HG03469 (cell line): ENCODE results near the gene LRRC8B.
A peak's percentile ranks its signal among the peaks of the same experiment; 100 is the strongest.

ENCODE experiments used
- ATAC-seq: cut with Tn5 transposase; IDR thresholded peaks from one replicate; pipeline ENCODE4 v1.9.1; 2021; ENCODE audit warnings: mild to moderate bottlenecking, moderate library complexity, moderate number of reproducible peaks; ENCODE audit not compliant: unreplicated experiment

The LRRC8B gene

DNA sequence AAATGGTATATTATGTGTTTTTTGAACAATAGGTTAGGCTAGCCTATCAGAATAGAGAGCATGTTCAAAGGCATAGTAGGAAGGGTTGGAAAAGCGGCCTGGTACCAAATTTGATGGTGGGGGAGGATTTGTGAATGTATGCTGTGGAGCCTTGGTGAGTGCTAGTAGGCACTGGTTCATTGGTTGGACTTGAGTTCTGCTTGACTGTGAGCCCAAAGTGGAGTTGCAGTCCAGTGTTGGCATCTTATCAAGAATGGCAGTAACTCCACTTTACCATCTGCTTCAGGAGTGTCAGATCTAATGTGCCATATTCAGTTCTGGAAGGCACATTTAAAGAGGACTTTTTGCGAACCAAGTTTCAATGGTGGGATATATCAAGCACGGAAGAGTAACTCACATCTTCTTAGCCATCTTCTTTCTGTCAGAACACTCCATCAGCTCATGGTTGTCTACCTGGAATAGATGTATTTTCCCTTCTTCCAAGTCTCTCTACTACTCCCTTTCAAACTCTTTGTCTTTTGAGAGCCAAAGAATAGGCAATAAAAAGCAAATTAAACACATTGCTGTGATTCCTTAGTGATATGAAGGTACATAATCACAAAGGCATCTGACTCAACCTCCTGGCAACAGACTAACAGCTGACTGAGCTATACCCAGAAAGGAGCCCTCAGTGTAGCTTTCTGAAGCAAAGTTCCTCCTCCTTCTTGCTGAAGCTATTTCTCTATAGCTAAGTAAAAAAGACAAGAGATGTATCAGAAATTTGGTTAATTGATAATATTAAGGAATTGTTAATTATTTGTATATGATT, 21.7 kb downstream of the LRRC8B start:
- no peak for ATAC-seq

DNA sequence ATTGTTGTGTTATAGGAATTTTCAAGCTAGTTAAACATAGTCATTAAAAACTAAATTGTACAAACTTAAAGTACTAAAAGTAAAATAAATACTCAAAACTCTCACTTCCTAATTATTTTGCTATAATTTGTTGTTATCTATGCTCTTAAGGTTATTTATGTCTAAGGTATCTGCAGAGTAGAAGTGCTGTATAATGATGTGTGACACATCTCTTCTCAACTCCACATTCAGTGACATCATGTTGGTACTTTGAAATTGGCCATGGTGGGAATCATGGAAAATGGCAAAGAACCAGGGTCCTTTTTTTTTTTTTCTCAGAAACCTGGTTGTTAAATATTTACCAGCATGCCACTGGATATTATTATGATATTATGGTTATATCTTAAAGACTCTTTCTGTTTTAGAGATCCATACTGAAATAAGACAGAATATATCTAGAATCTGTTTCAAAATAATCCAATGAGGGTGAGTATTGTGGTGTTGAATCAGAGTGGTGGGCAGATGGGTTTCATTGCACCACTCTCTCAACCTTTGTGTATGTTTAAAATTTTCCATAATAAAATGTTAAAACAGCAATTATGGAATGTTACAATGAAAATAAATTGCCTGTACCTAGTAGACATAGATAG, 22.4 kb downstream of the LRRC8B start:
- no peak for ATAC-seq

DNA sequence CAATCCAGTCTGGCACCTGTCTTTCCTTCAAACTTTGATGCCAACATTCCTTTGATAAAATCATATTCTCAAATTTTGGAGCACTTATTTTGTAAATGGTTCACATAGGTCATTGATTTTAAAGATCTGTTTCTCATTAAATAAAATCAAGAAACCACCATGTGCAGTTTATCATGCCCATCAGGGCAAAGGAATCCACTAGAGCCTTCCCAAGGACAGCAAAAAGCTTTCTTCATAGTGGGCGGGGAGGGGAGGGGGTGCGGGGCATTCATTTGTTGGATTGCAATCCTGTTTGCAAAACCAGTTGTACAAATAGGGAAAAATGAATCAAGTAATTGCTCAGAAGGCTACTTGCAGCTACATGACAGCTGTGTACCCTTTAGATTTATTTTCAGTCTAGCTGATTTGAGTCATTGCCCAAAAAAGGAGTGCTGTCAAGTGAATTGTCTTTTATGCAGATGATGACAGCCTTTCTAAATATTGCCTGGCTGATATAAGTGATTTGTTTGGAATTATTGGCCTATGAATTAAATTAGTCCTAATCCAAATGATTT, 23.0 kb downstream of the LRRC8B start:
- ATAC-seq: no peak

DNA sequence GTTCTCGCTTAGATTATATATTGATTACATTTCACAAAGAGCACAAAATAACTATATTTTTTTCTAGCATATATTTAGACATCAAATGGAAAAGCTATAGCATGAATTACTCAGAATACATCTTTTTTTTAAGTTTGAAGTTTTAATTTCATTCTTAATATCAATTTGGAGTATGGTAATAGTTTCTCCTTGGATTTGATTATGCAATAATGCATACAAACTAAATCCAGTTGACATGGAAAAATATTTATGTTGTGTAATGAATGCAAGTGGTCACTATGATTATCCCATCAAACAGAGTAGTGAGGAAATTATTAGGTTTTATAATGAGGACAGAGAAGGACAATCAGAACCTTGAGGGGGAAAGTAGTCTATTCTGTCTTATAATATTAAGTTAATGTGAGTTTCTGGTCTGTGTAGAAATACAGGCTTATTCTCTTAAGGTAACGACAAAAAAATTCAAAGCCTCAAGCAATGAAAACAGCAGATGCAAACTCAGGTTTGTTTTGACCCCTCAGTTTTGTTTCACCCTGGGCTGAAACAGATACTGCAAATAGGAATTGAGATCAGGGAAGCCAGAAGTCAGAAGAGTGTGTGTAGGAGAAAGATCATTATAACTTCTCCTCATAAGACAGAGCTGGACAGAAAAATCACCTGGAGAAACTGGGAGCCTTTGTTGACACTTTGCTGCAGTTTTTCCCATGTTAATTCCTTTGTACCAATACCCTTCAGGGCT, 23.7 kb downstream of the LRRC8B start:
- no peak for ATAC-seq

DNA sequence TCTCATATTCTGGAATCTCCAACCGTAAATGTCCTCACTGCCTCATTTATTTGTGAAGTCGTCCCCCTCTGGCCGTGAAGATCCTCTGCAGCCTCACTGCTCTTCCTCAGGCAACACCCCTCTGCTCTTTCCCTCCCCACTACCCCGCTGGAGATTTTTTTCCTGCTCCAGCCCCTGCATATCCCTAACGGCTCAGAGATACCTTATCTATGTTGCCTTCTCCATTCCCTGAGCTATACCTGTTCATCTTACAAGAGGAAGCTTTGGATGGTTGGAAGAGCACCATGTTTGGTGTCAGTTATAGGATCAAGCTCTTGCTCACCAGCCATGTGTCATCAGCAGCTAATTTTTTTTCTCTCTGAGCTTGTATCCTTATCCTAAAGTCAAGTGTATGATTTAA, 26.4 kb downstream of the LRRC8B start:
- ATAC-seq: no peak

DNA sequence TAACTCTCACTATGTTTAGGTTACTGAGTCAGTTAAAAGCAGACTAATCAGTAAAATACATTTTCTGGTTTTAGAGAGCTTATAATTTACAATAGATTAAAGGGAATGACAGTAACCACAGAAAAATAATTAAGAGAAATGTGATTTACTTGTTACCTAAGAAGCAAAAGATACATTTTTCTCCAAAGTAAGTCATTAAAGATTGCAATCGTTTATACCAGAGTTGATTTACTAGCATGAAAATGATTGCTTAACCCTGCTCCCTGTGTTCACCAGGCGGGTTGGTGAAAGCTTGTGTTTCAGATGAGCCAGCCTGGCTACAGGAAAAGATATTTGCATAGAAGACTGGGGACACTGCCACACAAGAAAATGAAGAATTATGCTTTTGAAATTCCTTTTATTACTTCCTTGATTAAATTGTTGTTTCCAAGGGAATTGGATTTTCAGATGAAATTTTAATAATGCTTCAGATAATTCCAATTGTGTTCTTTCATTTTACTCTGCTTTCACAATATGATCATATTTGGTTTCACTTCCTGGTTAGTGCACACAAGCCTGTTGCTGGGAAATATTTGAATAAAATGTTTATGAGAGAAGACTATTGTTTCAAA, 27.9 kb downstream of the LRRC8B start:
- ATAC-seq: peak; percentile 86

DNA sequence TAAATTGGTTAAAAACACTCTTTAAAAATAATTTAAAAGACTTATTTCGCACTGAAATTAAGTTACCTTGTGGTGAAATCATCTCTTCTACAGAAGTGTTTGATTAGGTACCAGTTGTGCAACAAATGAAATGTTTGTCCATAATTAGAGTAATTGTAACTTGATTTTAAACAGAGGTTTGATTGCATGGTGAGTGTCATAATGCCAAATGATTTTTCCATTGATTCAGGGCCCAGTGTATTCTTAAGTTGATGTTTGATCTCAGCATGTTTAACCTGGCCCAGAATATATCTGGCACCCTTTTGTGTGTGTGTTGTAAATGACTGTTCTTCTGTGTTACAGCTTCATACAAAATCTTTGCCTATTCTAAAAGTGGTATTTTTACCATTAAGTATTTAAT, 28.5 kb downstream of the LRRC8B start:
- ATAC-seq: no peak

DNA sequence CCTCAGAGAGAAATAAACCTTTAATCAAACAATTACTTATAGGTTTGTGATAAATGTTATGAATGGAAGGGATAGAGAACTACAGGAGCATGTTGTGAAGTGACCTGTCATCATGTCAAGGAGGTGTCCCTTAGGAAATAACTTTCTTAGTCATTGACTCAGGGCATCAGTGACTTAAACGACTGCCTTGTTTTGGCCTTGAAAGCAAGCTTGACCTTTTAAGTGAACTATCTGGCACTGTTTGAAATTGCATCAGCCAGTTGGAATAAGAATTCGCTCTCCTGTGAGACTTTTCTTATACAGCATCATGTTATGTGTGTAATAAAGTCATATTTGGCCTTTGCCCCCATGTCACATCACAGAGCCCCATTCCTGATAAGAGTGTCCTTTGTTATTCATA, 30.9 kb downstream of the LRRC8B start:
- no peak for ATAC-seq

DNA sequence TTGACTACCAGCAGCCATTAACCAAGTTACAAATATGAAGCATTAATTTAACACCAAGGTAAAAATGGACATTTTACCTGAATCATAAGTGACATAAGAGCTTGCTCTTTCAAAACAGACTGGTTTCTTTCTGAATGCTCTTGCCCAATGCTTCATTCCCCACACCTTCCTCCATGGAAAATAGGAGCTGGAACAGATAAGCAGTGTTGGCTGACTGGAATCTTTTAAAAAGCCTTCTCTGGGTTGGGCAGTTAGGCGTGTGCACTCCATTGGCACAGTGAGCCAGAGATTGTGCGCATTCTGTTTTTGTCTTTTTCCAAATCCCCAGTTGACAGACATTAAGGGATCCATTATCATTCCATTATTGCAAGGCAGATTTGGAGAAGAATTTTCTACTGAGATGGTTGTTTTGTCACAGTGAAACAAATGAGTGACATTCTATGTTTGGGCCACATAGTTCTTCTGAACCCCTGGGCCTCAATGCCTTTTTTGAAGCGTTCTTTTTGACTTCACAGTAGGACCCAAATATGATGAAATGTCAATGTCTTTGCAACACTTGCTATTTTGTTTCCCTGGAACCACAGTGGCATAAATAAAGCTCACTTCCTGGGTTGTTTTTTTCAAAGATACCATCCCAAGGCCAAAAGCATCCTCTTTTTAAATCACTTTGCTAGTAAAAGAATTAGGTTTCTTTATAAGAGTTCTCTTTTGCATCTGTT, 32.3 kb downstream of the LRRC8B start:
- no peak for ATAC-seq

DNA sequence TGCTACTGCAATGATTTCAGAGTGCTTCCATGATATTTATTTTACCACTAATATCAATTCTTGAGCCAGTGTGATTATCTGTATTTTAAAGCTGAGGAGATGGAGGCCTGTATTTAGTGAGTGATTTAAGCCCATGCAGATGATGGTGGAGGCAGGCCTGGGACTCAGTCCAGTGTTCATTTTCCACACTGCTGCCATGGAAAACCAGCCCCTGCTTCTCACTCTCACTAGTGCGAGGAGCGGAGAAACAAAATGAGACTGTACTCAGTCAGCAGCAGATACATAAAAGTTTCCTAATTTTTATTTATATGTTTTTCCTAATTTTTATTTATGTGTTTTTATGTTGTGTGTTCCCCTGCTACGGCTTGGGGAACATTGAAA, 32.8 kb downstream of the LRRC8B start:
- no peak for ATAC-seq

DNA sequence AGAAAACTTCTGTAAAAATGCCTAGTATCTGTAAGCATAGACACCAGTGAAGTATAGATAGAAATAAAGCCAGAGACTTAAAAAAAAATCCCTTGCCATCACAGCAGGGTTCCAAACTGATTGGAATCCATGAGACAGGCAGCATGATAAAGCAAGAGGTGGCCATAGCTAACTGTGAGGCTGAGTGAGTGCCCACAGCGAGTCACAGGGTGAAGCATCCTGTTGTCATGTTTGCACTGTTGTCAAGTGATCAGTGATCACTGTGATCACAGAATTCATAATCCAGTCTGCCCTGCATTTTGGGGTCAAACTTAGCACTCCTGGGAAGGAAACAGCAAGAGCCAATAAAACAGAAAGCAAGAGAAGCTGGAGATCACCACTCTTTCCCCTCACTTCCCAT, 33.3 kb downstream of the LRRC8B start:
- ATAC-seq: no peak

DNA sequence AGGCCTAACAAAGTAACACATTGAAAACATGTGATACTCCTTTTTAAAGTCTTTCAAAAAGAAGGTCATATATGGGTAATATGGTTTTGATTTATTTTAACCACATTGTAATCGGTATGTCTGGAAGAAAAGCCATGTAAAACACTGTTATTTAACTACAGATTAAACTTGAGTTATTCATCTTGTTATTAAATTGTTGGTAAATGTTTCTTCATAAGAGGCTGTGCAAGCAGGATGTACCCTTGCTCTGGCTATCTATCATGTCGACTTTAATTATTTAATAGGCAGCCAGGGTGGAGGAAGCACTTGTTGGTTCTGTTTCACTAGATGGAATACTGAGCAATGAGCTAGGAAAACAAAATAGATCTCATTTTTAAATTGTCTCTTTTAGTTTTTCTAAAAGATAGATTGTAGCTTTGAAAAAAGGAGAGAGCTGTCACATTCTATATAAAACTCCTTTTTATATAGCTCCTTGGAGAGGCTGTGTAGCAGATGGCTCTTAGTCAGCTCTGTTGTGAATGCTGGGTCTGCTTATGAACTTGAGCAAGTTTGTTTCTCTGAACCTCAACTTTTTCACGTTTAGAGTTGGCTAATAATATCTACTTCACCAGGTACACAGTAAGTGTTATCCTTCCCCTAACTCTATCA, 39.5 kb downstream of the LRRC8B start:
- ATAC-seq: no peak

DNA sequence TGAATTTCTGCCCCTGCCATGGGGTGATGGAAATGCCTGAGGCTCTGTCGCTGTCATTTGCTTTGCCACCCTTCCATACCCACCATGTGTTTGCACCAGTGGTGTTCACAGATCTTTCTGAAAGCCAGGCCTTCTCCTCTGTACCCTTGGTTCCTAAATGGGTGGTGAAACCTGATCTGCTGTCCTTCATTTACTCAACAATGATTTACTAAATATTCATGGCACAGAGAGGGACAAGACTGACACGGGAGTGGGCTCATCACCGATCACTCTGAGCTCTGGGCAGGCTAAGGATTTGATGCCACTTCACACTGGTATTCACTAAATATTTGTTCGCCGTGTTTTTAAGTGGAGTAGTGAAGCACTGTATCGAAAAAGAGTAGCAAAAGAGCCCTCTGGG, 40.9 kb downstream of the LRRC8B start:
- no peak for ATAC-seq

DNA sequence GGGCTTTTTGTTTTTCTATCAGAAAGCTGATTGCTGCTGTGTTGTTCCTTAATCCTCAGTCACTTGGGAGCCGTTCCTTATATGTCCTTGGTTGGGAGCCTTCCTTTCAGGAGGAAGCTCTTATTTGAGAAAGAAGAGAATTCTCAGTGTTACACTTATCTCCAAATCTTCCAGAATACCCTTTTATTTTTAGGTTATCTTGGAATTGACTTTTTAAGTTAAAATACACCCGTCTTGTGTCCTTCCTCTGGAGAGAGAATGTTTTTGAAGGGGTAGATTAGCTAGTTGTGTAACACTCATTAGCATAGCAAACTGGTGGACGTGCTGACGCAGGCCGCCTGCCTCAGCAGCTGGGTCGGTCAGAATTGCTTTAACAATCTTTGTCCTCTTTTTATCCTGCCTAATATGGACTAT, 42.1 kb downstream of the LRRC8B start:
- no peak for ATAC-seq

DNA sequence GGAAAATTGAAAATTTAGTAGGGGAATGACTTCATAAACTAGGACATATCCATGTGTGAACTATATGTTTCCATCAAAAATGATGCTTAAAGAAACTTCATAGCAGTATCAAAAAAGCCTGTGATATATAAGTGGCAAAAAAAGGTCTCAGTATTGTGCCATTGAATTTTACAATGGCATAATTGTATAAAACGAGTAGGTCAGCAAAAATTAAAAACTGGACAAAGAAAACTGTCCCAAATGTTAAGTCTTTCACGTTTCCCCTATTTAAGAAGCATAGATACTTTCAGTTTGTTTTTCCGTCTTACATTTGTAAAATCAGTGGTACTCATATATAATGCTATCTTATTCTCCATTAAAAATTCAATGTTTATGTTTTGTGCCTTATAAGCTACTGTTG, 43.2 kb downstream of the LRRC8B start:
- ATAC-seq: no peak

DNA sequence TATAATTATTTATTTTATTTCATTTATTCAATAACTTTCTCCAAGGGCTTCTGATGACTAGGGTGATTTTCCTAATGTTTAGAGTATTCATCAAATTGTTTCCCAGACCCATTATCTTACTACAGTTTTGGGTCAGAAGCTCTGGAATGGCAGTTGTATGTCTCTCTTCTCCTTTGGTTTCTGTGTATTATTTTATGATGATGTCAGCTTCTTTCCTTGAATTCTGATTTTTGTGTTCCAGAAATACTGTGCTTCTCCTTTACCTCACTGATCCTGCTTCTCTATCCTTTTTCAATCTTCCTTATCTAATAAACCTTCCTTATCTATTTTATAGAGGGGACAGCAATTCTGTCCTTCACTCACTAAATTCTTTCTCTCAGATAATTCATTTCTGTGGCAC, 48.8 kb downstream of the LRRC8B start:
- no peak for ATAC-seq

DNA sequence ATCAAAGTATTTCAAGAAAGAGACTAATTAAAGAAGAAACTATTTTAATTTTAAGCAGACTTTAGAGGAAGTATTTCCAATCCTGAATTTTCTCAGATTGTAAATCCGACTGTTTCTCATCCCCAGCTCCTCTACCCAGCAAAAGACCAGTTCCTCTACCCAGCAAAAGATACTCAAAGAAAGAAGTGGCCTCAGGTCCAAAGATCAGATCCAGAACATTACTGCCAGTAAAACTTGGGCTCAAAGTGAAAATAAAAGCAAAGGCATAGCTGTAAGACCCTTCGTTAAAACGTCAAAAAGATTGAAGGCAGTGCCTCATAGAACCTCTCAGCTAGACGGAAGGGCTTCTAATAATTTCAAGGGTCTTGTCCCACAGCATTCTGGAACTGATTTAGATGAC, 50.0 kb downstream of the LRRC8B start:
- no peak for ATAC-seq

DNA sequence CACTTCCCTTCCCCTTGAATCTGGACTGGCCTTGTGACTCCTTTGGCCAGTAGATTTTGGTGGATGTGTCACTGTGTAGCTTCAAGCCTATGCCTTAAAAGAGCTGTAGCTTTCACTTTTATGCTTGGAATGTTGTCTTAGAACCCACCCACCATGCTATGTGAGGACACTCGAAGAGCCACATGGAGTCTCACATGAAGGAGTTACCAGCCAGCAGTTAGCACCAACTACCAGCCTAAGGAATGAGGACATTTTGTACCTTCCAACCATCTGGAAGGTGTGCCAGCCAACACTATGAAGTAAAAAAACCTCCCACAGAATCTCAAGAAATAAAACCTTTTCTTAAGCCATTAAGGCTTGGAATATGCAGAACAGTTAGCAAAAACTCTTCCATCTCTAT, 50.6 kb downstream of the LRRC8B start:
- ATAC-seq: no peak

DNA sequence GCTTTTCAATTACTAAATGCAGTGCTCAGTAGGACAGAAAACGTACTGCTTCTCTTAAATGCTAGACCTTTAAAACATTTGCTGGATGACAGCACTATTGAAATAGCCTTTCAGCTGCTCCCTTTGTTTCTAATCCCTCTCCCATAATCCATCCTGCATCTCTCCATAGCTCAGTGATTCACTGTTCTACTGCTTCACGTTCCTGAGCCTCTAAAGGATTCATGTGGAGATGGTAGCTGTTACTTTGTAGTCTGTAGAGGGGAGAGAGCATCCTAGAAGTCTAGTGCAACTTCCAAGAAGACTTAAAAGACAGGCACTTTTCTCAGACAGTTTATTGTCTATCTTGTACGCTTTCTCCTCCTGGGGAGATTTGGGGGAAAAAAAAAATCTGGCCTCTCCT, 51.4 kb downstream of the LRRC8B start:
- no peak for ATAC-seq

DNA sequence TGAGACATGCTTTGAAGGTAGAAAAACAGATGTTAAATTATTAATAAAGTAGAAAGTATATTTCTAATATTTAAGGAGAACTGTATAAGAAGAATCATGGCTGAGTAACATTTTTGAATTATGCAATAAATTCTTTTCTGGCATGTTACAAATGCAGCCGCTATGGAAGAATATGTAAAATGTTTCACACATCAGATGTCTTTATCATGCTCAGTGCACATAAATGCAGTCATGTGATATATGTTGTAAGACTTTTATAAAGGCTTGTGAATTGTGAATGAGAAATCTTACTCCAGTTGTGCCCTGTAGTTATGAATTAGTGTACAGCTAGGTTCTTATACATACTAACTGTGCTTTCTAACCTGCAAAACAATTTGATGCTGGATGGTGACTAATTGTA, 53.5 kb downstream of the LRRC8B start:
- no peak for ATAC-seq
